DND-41 (cell line): ENCODE data around the gene TAS2R60.

Experiments used
- CTCF ChIP-seq: IDR thresholded peaks from 2 replicates; pipeline ENCODE4 v1.5.1; 2012; ENCODE audit warnings: borderline replicate concordance, low read length, moderate library complexity, mild to moderate bottlenecking; ENCODE audit not compliant: poor library complexity, severe bottlenecking; ENCODE audit errors: extremely low read depth
- EZH2 ChIP-seq: IDR thresholded peaks from 3 replicates; pipeline ENCODE4 v1.6.1; 2012; ENCODE audit warnings: borderline replicate concordance, low read depth, mild to moderate bottlenecking, moderate library complexity, low read length, inconsistent platforms; ENCODE audit not compliant: severe bottlenecking

GRCh38 chr7:143408686-143409561, 34.3 kb upstream of the TAS2R60 start, which contains the start of gene EPHA1:
- TF ChIP-seq CTCF (no peak), EZH2 (no peak)
